Measurements from ENCODE around the gene PP2D1. TPM values are rescaled to one million over a fixed set of nuclear protein-coding genes. Genes with fewer than 3 reads are reported as not detected.

The PP2D1 gene
- polyA plus RNA-seq, 1 of the 3 experiments (the other 2 are of a cell fraction) = not detected

- Histone ChIP-seq H4K20me1 (ENCODE audit: insufficient read depth) (peaks cover 44% of the 10 kb centered on the region), H3K27ac (ENCODE audit: low read depth in 2 of 2, low read length in 1 of 2) (peak overlapping the region; percentile 79 to 95), H3K36me3 (replicated peaks in 1 of 2; ENCODE audit: control insufficient read depth in 1 of 2, insufficient read depth in 2 of 2, low read length in 1 of 2) (peaks cover 22 to 23% of the 10 kb centered on the region in 2 experiments), H2AFZ (ENCODE audit: low read depth) (peak overlapping the region; percentile 62; the same call in 1 of the 2 replicates), H3F3A (replicated peaks; ENCODE audit: insufficient read depth) (peaks cover 9% of the 10 kb centered on the region), H3K9ac (peak overlapping the region; percentile 94), H3K4me1 (ENCODE audit: control insufficient read depth in 1 of 2, insufficient read depth in 2 of 2, low read depth in 1 of 2, low read length in 1 of 2) (peaks cover 10 to 20% of the 10 kb centered on the region in 2 experiments; a peak in 3 of 4 replicates), H3K9me2 (no peaks in the 10 kb centered on the region), H3K27me3 (ENCODE audit: insufficient read depth) (no peaks in the 10 kb centered on the region), H3K9me3 (no peaks in the 10 kb centered on the region), H3K4me3 (ENCODE audit: low read depth in 2 of 2, low read length in 1 of 2) (peak overlapping the region; percentile 94 to 100), H3K4me2 (peak overlapping the region; percentile 81), H3K79me2 (ENCODE audit: insufficient read depth) (peaks cover 55% of the 10 kb centered on the region)
- DNase-seq = peak; percentile 65
- WGBS (ENCODE audit: low lambda C conversion rate) = 3% methylated on average over 20 of the region's 30 CpGs
- peak; percentile 82 for TF ChIP-seq YY1 (IDR thresholded peaks at IDR 0.05; ENCODE audit: low read depth)
- peak; percentile 14; the same call in 1 of the 2 replicates for TF ChIP-seq MXI1 (IDR thresholded peaks at IDR 0.05; ENCODE audit: low read depth, low read length)
- TF ChIP-seq USF1 (IDR thresholded peaks at IDR 0.05; ENCODE audit: borderline replicate concordance, low read depth) = no peak
- CTCF ChIA-PET = no interaction called here
- POLR2A ChIA-PET = no interaction called here
Measured at GRCh38 chr3:19947549-19948225, 64.4 kb downstream of the PP2D1 start.

- ChIA-PET POLR2A (interaction anchor here (0.6 kb wide), 1 partner anchor 743 kb away, joined by 3 read pairs; no protein-coding TSS in a partner anchor), CTCF (no interaction called here)
- Histone ChIP-seq H3K4me2 (peak within 1 kb of the TSS; percentile 81), H2AFZ (ENCODE audit: low read depth) (peak within 1 kb of the TSS; percentile 96), H3K9ac (peak within 1 kb of the TSS; percentile 94), H3K9me2 (no peaks in the 10 kb centered on the region), H3K36me3 (replicated peaks in 1 of 2; ENCODE audit: control insufficient read depth in 1 of 2, insufficient read depth in 2 of 2, low read length in 1 of 2) (peaks cover 15 to 18% of the 10 kb centered on the region in 2 experiments), H3K9me3 (no peaks in the 10 kb centered on the region), H3K4me1 (ENCODE audit: control insufficient read depth in 1 of 2, insufficient read depth in 2 of 2, low read depth in 1 of 2, low read length in 1 of 2) (peaks cover 10 to 20% of the 10 kb centered on the region in 2 experiments; a peak in 3 of 4 replicates), H3K27ac (ENCODE audit: low read depth in 2 of 2, low read length in 1 of 2) (peak within 1 kb of the TSS; percentile 88 to 95), H3K4me3 (ENCODE audit: low read depth in 2 of 2, low read length in 1 of 2) (peak within 1 kb of the TSS; percentile 94 to 100), H3K79me2 (ENCODE audit: insufficient read depth) (peaks cover 48% of the 10 kb centered on the region), H3F3A (replicated peaks; ENCODE audit: insufficient read depth) (peaks cover 9% of the 10 kb centered on the region), H3K27me3 (ENCODE audit: insufficient read depth) (no peaks in the 10 kb centered on the region), H4K20me1 (ENCODE audit: insufficient read depth) (peaks cover 37% of the 10 kb centered on the region)
- peak; percentile 96 for DNase-seq
- 0% methylated on average over 30 of the region's 73 CpGs for WGBS (ENCODE audit: low lambda C conversion rate)
- TF ChIP-seq PBX3 (IDR thresholded peaks at IDR 0.05) = 0 out of 2 replicates have a peak, but pooled peaks have one; percentile 3
- peak; percentile 96 for TF ChIP-seq USF1 (IDR thresholded peaks at IDR 0.05; ENCODE audit: borderline replicate concordance, low read depth)
- TF ChIP-seq ELF1 (IDR thresholded peaks at IDR 0.05) = peak; percentile 93
- TF ChIP-seq RCOR1 (IDR thresholded peaks at IDR 0.05; ENCODE audit: low read length) = no peak
- no peak for TF ChIP-seq IRF3 (IDR thresholded peaks at IDR 0.05; ENCODE audit: low read depth, low read length)
- peak; percentile 73; the same call in 1 of the 2 replicates for TF ChIP-seq POLR2AphosphoS5 (IDR thresholded peaks at IDR 0.05; ENCODE audit: low read depth, low read length)
- TF ChIP-seq MAX (IDR thresholded peaks at IDR 0.05; ENCODE audit: low read depth) = no peak; the same call in none of the 2 replicates
- peak; percentile 36; the same call in 1 of the 2 replicates for TF ChIP-seq MXI1 (IDR thresholded peaks at IDR 0.05; ENCODE audit: low read depth, low read length)
- no peak for TF ChIP-seq FOXJ3 (CRISPR knock-in tag; IDR thresholded peaks at IDR 0.05)
- 0 out of 2 replicates have a peak, but pooled peaks have one; percentile 19 for TF ChIP-seq REST (IDR thresholded peaks at IDR 0.05; ENCODE audit: low read depth, low read length)
- TF ChIP-seq NRF1 (IDR thresholded peaks at IDR 0.05; ENCODE audit: low read depth, low read length) = peak; percentile 36
- no peak for TF ChIP-seq RXRA (IDR thresholded peaks at IDR 0.05; ENCODE audit: borderline replicate concordance, low read depth)
- TF ChIP-seq TCF12 (IDR thresholded peaks at IDR 0.05) = no peak; the same call in 1 of the 2 replicates
- TF ChIP-seq SMC3 (IDR thresholded peaks at IDR 0.05; ENCODE audit: low read depth, low read length) = no peak
Measured at GRCh38 chr3:19946832-19947548, 65.1 kb downstream of the PP2D1 start, which contains the start of gene RAB5A. Gene RAB5A (plus strand): TSS chr3:19947097. CDS start chr3:19950899, 3,802 bp downstream.
